Mesothelial cell of epicardium (in vitro differentiated cells): ENCODE data around the gene EHMT1. TPM values are rescaled to one million over a fixed set of nuclear protein-coding genes. Genes with fewer than 3 reads are reported as not detected.
A peak's percentile ranks its signal among the peaks of the same experiment; 100 is the strongest.

Experiments
- DNase-seq, 2 experiments: peaks; one replicate each; pipeline ENCODE4 v3.0.0; 2021; ENCODE audit warnings: low spot score in 2 of 2; ENCODE audit not compliant: unreplicated experiment in 2 of 2
- H3K27ac Mint-ChIP-seq: 2 replicates; pipeline ENCODE4 v1.8.0; 2021; ENCODE audit warnings: mixed read lengths
- H3K27me3 Mint-ChIP-seq: 2 replicates; pipeline ENCODE4 v1.8.0; 2021; ENCODE audit warnings: low read depth, mixed read lengths
- H3K36me3 Mint-ChIP-seq: 2 replicates; pipeline ENCODE4 v1.8.0; 2021; ENCODE audit warnings: mixed read lengths
- H3K4me1 Mint-ChIP-seq: 2 replicates; pipeline ENCODE4 v1.8.0; 2021; ENCODE audit warnings: mixed read lengths
- H3K4me3 Mint-ChIP-seq: 2 replicates; pipeline ENCODE4 v1.8.0; 2021; ENCODE audit warnings: mild to moderate bottlenecking, moderate library complexity, mixed read lengths
- H3K9me3 Mint-ChIP-seq: 2 replicates; pipeline ENCODE4 v1.8.0; 2021; ENCODE audit warnings: mixed read lengths
- CTCF ChIP-seq: fragments of 200-600 bp; sonication (generic); IDR thresholded peaks from one replicate; pipeline ENCODE4 v1.5.0; 2021; ENCODE audit warnings: antibody characterized with exemption; ENCODE audit not compliant: unreplicated experiment
- total RNA-seq: library from RNA; stranded (reverse); gene quantifications from 3 replicates; pipeline ENCODE4 v1.2.1, GENCODE V29; 2021

Gene EHMT1
- total RNA-seq, 1 donor from 2014 or later: 147 TPM

GRCh38 chr9:137673886-137674285 is 55.1 kb downstream of the EHMT1 start:
- Mint-ChIP-seq H3K4me1 (peaks cover 35% of the 10 kb centered on the region), H3K4me3 (no peak overlapping the region), H3K27ac (peak overlapping the region; percentile 61), H3K36me3 (peaks cover 13% of the 10 kb centered on the region), H3K9me3 (no peaks in the 10 kb centered on the region), H3K27me3 (no peaks in the 10 kb centered on the region)
- TF ChIP-seq CTCF: no peak
- DNase-seq: no peak

GRCh38 chr9:137674307-137674975 is 55.6 kb downstream of the EHMT1 start:
- peak overlapping the region; percentile 61 for H3K27ac Mint-ChIP-seq
- DNase-seq: no peak
- H3K27me3 Mint-ChIP-seq: no peaks in the 10 kb centered on the region
- no peaks in the 10 kb centered on the region for H3K9me3 Mint-ChIP-seq
- H3K4me1 Mint-ChIP-seq: peaks cover 38% of the 10 kb centered on the region
- H3K36me3 Mint-ChIP-seq: peaks cover 9% of the 10 kb centered on the region
- H3K4me3 Mint-ChIP-seq: no peak overlapping the region
- no peak for TF ChIP-seq CTCF

DNA sequence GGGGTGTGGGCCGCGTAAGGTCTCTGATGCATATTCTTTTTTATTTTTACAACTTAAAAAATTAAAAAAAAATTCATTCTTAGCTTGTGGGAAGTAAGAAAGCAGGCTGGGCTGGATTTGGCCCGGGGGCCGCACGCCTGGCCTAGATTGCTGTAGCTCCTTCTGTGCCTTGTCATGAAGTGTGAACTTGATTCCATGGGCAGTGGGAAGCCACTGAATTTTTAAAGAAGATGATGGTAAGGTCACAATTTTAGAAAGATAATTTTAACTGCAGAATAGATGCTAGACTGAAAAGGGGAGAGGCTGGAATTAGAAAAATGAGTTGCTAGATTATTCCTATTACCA is 56.1 kb downstream of the EHMT1 start:
- peaks cover 6% of the 10 kb centered on the region for H3K36me3 Mint-ChIP-seq
- H3K27ac Mint-ChIP-seq: peak overlapping the region; percentile 22
- DNase-seq: no peak
- H3K4me1 Mint-ChIP-seq: peaks cover 41% of the 10 kb centered on the region
- H3K27me3 Mint-ChIP-seq: no peaks in the 10 kb centered on the region
- no peak overlapping the region for H3K4me3 Mint-ChIP-seq
- no peaks in the 10 kb centered on the region for H3K9me3 Mint-ChIP-seq
- no peak for TF ChIP-seq CTCF

DNA sequence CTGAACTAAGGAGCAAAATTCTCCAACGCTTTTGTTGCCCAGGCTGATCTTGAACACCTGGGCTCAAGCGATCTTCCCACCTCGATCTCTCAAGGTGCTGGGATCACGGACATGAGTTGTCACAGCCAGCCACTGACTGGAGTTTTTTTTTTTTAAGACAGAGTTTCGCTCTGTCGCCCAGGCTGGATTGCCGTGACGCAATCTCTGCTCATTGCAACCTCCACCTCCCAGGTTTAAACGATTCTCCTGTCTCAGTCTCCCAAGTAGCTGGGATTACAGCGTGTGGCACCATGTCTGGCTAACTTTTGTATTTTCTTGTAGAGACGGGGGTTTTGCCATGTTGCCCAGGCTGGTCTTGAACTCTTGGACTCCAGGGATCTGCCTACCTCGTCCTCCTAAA is 58.2 kb downstream of the EHMT1 start:
- Mint-ChIP-seq H3K27me3 (no peaks in the 10 kb centered on the region), H3K27ac (no peak overlapping the region), H3K4me1 (peaks cover 47% of the 10 kb centered on the region), H3K9me3 (no peaks in the 10 kb centered on the region), H3K36me3 (no peaks in the 10 kb centered on the region), H3K4me3 (no peak overlapping the region)
- no peak for TF ChIP-seq CTCF
- no peak for DNase-seq

GRCh38 chr9:137678202-137678601 is 59.4 kb downstream of the EHMT1 start:
- Mint-ChIP-seq H3K36me3 (no peaks in the 10 kb centered on the region), H3K4me3 (no peak overlapping the region), H3K4me1 (peaks cover 47% of the 10 kb centered on the region), H3K27me3 (no peaks in the 10 kb centered on the region), H3K27ac (no peak overlapping the region), H3K9me3 (no peaks in the 10 kb centered on the region)
- DNase-seq: no peak
- no peak for TF ChIP-seq CTCF

- Mint-ChIP-seq H3K27me3 (no peaks in the 10 kb centered on the region), H3K27ac (peak overlapping the region; percentile 45), H3K4me1 (peaks cover 36% of the 10 kb centered on the region), H3K9me3 (no peaks in the 10 kb centered on the region), H3K36me3 (no peaks in the 10 kb centered on the region), H3K4me3 (no peak overlapping the region)
- DNase-seq: no peak
- TF ChIP-seq CTCF: no peak
These were observed 60.4 kb downstream of the EHMT1 start for GRCh38 chr9:137679249-137679648.
